H1 (cell line): ENCODE results near the gene DAO. TPM values are rescaled to one million over a fixed set of nuclear protein-coding genes. Genes with fewer than 3 reads are reported as not detected.

Experiments used
- CTCF ChIA-PET: fragments of 300-600 bp; sonication (Branson Sonifier 250); formaldehyde crosslinking; loops from one replicate; lab custom pipeline; 2021; ENCODE audit not compliant: partially characterized antibody; lab: Charles Lee
- POLR2A ChIA-PET: fragments of 300-600 bp; sonication (Branson Sonifier 250); formaldehyde crosslinking; loops from one replicate; lab custom pipeline; 2021; ENCODE audit warnings: inconsistent platforms; ENCODE audit not compliant: partially characterized antibody; lab: Charles Lee
- DNase-seq, 2 experiments: peaks; one replicate each; pipeline versions ENCODE4 v3.0.0 to v3.0.0-alpha.2; 2010 to 2022; ENCODE audit warnings: low spot score in 2 of 2, low read depth in 1 of 2, mixed read lengths in 1 of 2
- FAIRE-seq: peaks from 2 replicates; lab custom pipeline; 2011; peaks lifted over from hg19 to GRCh38; lab: Jason Lieb, UNC
- H2AFZ ChIP-seq: 2 replicates; pipeline ENCODE4 v1.8.1; 2012; ENCODE audit warnings: low read length, inconsistent platforms
- H2AK5ac ChIP-seq: 2 replicates; pipeline ENCODE4 v1.6.1; 2013; ENCODE audit warnings: low read depth, low read length
- H2BK120ac ChIP-seq: replicated peaks from 2 replicates; pipeline ENCODE3; 2013; ENCODE audit warnings: low read depth, low read length, inconsistent platforms
- H2BK12ac ChIP-seq: 2 replicates; pipeline ENCODE4 v1.6.1; 2013; ENCODE audit warnings: low read depth, low read length
- H2BK15ac ChIP-seq: 2 replicates; pipeline ENCODE4 v1.6.1; 2013; ENCODE audit warnings: low read length
- H2BK20ac ChIP-seq: 2 replicates; pipeline ENCODE4 v1.6.1; 2013; ENCODE audit warnings: low read length
- H2BK5ac ChIP-seq: 2 replicates; pipeline ENCODE4 v1.6.1; 2013; ENCODE audit warnings: low read depth, low read length
- H3K14ac ChIP-seq: 2 replicates; pipeline ENCODE4 v1.6.1; 2013; ENCODE audit warnings: inconsistent platforms; ENCODE audit not compliant: insufficient read length
- H3K18ac ChIP-seq: 2 replicates; pipeline ENCODE4 v1.6.1; 2013; ENCODE audit warnings: low read length; ENCODE audit errors: extremely low read depth
- H3K23ac ChIP-seq: 2 replicates; pipeline ENCODE4 v1.6.1; 2013; ENCODE audit warnings: inconsistent platforms; ENCODE audit not compliant: insufficient read length
- H3K23me2 ChIP-seq: 2 replicates; pipeline ENCODE4 v1.6.1; 2013; ENCODE audit warnings: low read depth, low read length
- H3K27ac ChIP-seq: 2 replicates; pipeline ENCODE4 v1.6.1; 2011; ENCODE audit warnings: low read depth, low read length, inconsistent platforms
- H3K27me3 ChIP-seq, 4 experiments: replicated peaks in 1 of 4; 1 replicate in 1 of 4; 2 replicates in 3 of 4; pipeline versions ENCODE4 v1.6.1 to v1.8.1; 2011 to 2013; ENCODE audit warnings: low read length in 3 of 4, mild to moderate bottlenecking in 3 of 4, inconsistent platforms in 2 of 4, mixed read lengths in 2 of 4, moderate library complexity in 1 of 4; ENCODE audit not compliant: control insufficient read depth in 3 of 4, insufficient read depth in 3 of 4; ENCODE audit errors: extremely low read depth in 1 of 4
- H3K36me3 ChIP-seq, 4 experiments: 2 replicates each; pipeline versions ENCODE4 v1.6.1 to v1.8.1; 2011 to 2013; ENCODE audit warnings: mild to moderate bottlenecking in 4 of 4, low read length in 3 of 4, moderate library complexity in 2 of 4, control low read depth in 1 of 4, inconsistent platforms in 1 of 4; ENCODE audit not compliant: insufficient read depth in 4 of 4, control insufficient read depth in 2 of 4
- H3K4ac ChIP-seq: replicated peaks from 2 replicates; pipeline ENCODE3; 2013; ENCODE audit warnings: low read length, low read depth, mixed read lengths, inconsistent platforms; ENCODE audit not compliant: insufficient read length
- H3K4me1 ChIP-seq, 4 experiments: replicated peaks in 1 of 4; 1 replicate in 1 of 4; 2 replicates in 3 of 4; pipeline versions ENCODE4 v1.6.1 to v1.8.1; 2011 to 2013; ENCODE audit warnings: low read length in 3 of 4, inconsistent platforms in 2 of 4, mixed read lengths in 1 of 4; ENCODE audit not compliant: insufficient read depth in 4 of 4, control insufficient read depth in 3 of 4
- H3K4me2 ChIP-seq, 2 experiments: 2 replicates each; pipeline versions ENCODE4 v1.6.1 to v1.8.1; 2011 to 2013; ENCODE audit warnings: low read depth in 2 of 2, low read length in 2 of 2, control low read depth in 1 of 2, inconsistent platforms in 1 of 2, mild to moderate bottlenecking in 1 of 2; ENCODE audit not compliant: insufficient read depth in 1 of 2
- H3K4me3 ChIP-seq, 4 experiments: fragments of 200-600, 300-600 bp in 1 of 4; sonication (generic), shearing (Covaris generic), sonication (Bioruptor Twin) in 1 of 4; 2 replicates each; pipeline versions ENCODE4 v1.5.1 to v1.8.1; 2011 to 2016; ENCODE audit warnings: low read length in 4 of 4, low read depth in 3 of 4, control low read depth in 2 of 4, inconsistent platforms in 2 of 4, mild to moderate bottlenecking in 2 of 4, mixed read lengths in 1 of 4, moderate library complexity in 1 of 4; ENCODE audit not compliant: insufficient read depth in 2 of 4; ENCODE audit errors: extremely low read depth in 1 of 4
- H3K56ac ChIP-seq: replicated peaks from 2 replicates; pipeline ENCODE3; 2013; ENCODE audit warnings: low read depth, mild to moderate bottlenecking, mixed read lengths, low read length, inconsistent platforms; ENCODE audit not compliant: insufficient read length
- H3K79me1 ChIP-seq: 2 replicates; pipeline ENCODE4 v1.6.1; 2013; ENCODE audit warnings: low read depth, low read length, control low read depth
- H3K79me2 ChIP-seq, 2 experiments: 2 replicates each; pipeline versions ENCODE4 v1.6.1 to v1.8.1; 2012 to 2013; ENCODE audit warnings: low read length in 2 of 2, mild to moderate bottlenecking in 2 of 2, inconsistent platforms in 1 of 2; ENCODE audit not compliant: insufficient read depth in 2 of 2, control insufficient read depth in 1 of 2
- H3K9ac ChIP-seq, 4 experiments: replicated peaks in 1 of 4; 1 replicate in 1 of 4; 2 replicates in 3 of 4; pipeline versions ENCODE4 v1.6.1 to v1.8.1; 2011 to 2013; ENCODE audit warnings: low read depth in 3 of 4, low read length in 3 of 4, control low read depth in 2 of 4, mild to moderate bottlenecking in 2 of 4, moderate library complexity in 2 of 4, inconsistent platforms in 1 of 4; ENCODE audit errors: extremely low read depth in 1 of 4
- H3K9me3 ChIP-seq, 2 experiments: 2 replicates each; pipeline versions ENCODE4 v1.6.1 to v1.8.1; 2012 to 2013; ENCODE audit warnings: mild to moderate bottlenecking in 2 of 2, moderate library complexity in 2 of 2, control low read depth in 1 of 2, inconsistent platforms in 1 of 2, low read depth in 1 of 2, low read length in 1 of 2, mixed read lengths in 1 of 2; ENCODE audit not compliant: insufficient read depth in 2 of 2
- H4K20me1 ChIP-seq, 2 experiments: replicated peaks in 1 of 2; 2 replicates each; pipeline versions ENCODE3 to v1.8.1; 2011 to 2013; ENCODE audit warnings: inconsistent platforms in 2 of 2, low read length in 2 of 2, mild to moderate bottlenecking in 1 of 2; ENCODE audit not compliant: insufficient read depth in 2 of 2, control insufficient read depth in 1 of 2
- H4K5ac ChIP-seq: 2 replicates; pipeline ENCODE4 v1.6.1; 2013; ENCODE audit warnings: low read length, low read depth, mixed read lengths, inconsistent platforms; ENCODE audit not compliant: insufficient read length
- H4K8ac ChIP-seq: 2 replicates; pipeline ENCODE4 v1.8.0; 2013; ENCODE audit warnings: mild to moderate bottlenecking, moderate library complexity, low read length, inconsistent platforms; ENCODE audit not compliant: insufficient read depth; ENCODE audit errors: extremely low read depth
- H4K91ac ChIP-seq: replicated peaks from 2 replicates; pipeline ENCODE3; 2013; ENCODE audit warnings: low read length, mixed read lengths, inconsistent platforms; ENCODE audit not compliant: insufficient read length
- WGBS, 2 experiments: shearing (Covaris generic) in 1 of 2; methylation state at CpG; one replicate each; pipeline versions ENCODE4 v1.1.6 to v1.1.7; 2013 to 2015; ENCODE audit warnings: low lambda C conversion rate in 2 of 2, mixed read lengths in 2 of 2, inconsistent platforms in 1 of 2, low coverage in 1 of 2, missing lambda C conversion rate in 1 of 2; ENCODE audit not compliant: insufficient replicate concordance in 2 of 2, insufficient coverage in 1 of 2, insufficient read length in 1 of 2; ENCODE audit errors: extremely low coverage in 1 of 2, missing lambda C conversion rate in 1 of 2; 5-methylcytosine and 5-hydroxymethylcytosine counted together
- polyA plus RNA-seq, 7 experiments: library from polyadenylated mRNA; depleted of rRNA in 3 of 7; stranded (reverse) in 5 of 7; unstranded in 2 of 7; fragments of >200 nt in 5 of 7; fragments of 200-250 nt in 2 of 7; gene quantifications; 1 replicate in 5 of 7; 2 replicates in 1 of 7; 4 replicates in 1 of 7; pipeline versions ENCODE4 v1.2.1 to v1.2.3, GENCODE V29; 2011 to 2013; ENCODE audit warnings: missing spikeins in 2 of 7, mixed read lengths in 2 of 7
- total RNA-seq: library from RNA; stranded (reverse); fragmentation: NEBNext Ultra II Directional; extraction: Animal tissue kit (Norgen Biotek cat#: 25700); gene quantifications from 2 replicates; pipeline ENCODE4 v1.2.1, GENCODE V29; 2021
- TF ChIP-seq, protein P1 (sequence below): IDR thresholded peaks from 2 replicates; pipeline ENCODE4 v1.6.1; 2012; ENCODE audit warnings: inconsistent platforms

The DAO gene
- total and polyA plus RNA-seq, 2 of the 8 experiments (the other 6 are each of a cell fraction or from before 2014, with no cell fraction given), result not detected

- Histone ChIP-seq H3K23me2 (no peaks in the 10 kb centered on the region), H3K23ac (no peak overlapping the region), H3K56ac (no peak overlapping the region), H3K79me2 (no peaks in the 10 kb centered on the region), H3K79me1 (peaks cover 2% of the 10 kb centered on the region; the same call in 1 of the 2 replicates), H2BK12ac (no peak overlapping the region), H3K18ac (no peak overlapping the region), H2AFZ (no peak overlapping the region), H2BK120ac (no peak overlapping the region), H3K36me3 (peaks cover 2 to 18% (median 7%) of the 10 kb centered on the region in 4 experiments; a peak in 5 of 8 replicates), H4K5ac (no peak overlapping the region), H2BK15ac (no peak overlapping the region), H3K9ac (no peak overlapping the region), H2AK5ac (no peak overlapping the region), H2BK5ac (no peak overlapping the region), H4K20me1 (peaks cover 0 to 2% of the 10 kb centered on the region in 2 experiments), H3K27ac (no peak overlapping the region), H3K4me3 (no peak overlapping the region), H3K9me3 (peaks cover 0 to 3% of the 10 kb centered on the region in 2 experiments; a peak in 1 of 4 replicates), H2BK20ac (no peak overlapping the region), H3K4ac (no peak overlapping the region), H3K14ac (no peak overlapping the region), H3K27me3 (no peaks in the 10 kb centered on the region), H4K91ac (no peak overlapping the region), H4K8ac (no peak overlapping the region), H3K4me1 (no peaks in the 10 kb centered on the region), H3K4me2 (no peak overlapping the region)
- WGBS, 2 experiments, result 92% methylated on average over 5 of the region's 5 CpGs; no CpG with 5 or more reads in 1 of the 2 experiments
- FAIRE-seq (no peak), DNase-seq (no peak)
- POLR2A ChIA-PET, result no interaction called here
- CTCF ChIA-PET, result interaction anchor here (0.7 to 1.7 kb wide), 6 partner anchors 9 to 242 kb away, joined by 3 to 5 read pairs (median 3); no protein-coding TSS in a partner anchor
- TF ChIP-seq, protein P1, sequence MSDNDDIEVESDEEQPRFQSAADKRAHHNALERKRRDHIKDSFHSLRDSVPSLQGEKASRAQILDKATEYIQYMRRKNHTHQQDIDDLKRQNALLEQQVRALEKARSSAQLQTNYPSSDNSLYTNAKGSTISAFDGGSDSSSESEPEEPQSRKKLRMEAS, result no peak
Measured at GRCh38 chr12:108846290-108846701, 33.6 kb upstream of the DAO start.
